ENCODE data around the gene TLX3.

GRCh38 chr5:171268700-171269620 is 40.1 kb upstream of the TLX3 start:
- TF ChIP-seq EP300 (IDR thresholded peaks at IDR 0.05; ENCODE audit: borderline replicate concordance) (no peak), TAF1 (IDR thresholded peaks at IDR 0.05; ENCODE audit: low read depth) (no peak), YY1 (IDR thresholded peaks at IDR 0.05; ENCODE audit: low read depth) (no peak), CEBPB (IDR thresholded peaks at IDR 0.05) (no peak), NFIC (IDR thresholded peaks at IDR 0.05) (no peak), USF1 (IDR thresholded peaks at IDR 0.05) (no peak), CREB1 (IDR thresholded peaks at IDR 0.05; ENCODE audit: low read depth) (no peak)
- TF ChIP-seq, protein P1, sequence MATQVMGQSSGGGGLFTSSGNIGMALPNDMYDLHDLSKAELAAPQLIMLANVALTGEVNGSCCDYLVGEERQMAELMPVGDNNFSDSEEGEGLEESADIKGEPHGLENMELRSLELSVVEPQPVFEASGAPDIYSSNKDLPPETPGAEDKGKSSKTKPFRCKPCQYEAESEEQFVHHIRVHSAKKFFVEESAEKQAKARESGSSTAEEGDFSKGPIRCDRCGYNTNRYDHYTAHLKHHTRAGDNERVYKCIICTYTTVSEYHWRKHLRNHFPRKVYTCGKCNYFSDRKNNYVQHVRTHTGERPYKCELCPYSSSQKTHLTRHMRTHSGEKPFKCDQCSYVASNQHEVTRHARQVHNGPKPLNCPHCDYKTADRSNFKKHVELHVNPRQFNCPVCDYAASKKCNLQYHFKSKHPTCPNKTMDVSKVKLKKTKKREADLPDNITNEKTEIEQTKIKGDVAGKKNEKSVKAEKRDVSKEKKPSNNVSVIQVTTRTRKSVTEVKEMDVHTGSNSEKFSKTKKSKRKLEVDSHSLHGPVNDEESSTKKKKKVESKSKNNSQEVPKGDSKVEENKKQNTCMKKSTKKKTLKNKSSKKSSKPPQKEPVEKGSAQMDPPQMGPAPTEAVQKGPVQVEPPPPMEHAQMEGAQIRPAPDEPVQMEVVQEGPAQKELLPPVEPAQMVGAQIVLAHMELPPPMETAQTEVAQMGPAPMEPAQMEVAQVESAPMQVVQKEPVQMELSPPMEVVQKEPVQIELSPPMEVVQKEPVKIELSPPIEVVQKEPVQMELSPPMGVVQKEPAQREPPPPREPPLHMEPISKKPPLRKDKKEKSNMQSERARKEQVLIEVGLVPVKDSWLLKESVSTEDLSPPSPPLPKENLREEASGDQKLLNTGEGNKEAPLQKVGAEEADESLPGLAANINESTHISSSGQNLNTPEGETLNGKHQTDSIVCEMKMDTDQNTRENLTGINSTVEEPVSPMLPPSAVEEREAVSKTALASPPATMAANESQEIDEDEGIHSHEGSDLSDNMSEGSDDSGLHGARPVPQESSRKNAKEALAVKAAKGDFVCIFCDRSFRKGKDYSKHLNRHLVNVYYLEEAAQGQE (IDR thresholded peaks at IDR 0.05; ENCODE audit: low read depth): no peak
- TF ChIP-seq, protein P2, sequence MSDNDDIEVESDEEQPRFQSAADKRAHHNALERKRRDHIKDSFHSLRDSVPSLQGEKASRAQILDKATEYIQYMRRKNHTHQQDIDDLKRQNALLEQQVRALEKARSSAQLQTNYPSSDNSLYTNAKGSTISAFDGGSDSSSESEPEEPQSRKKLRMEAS (IDR thresholded peaks at IDR 0.05): no peak

Measured in Ishikawa (cell line).